Lower lobe of right lung (tissue), 1 donor: ENCODE data around the gene ZNF396. TPM values are rescaled to one million over a fixed set of nuclear protein-coding genes. Genes with fewer than 3 reads are reported as not detected.

Experiments
- total RNA-seq: library from RNA; stranded (reverse); fragmentation: NEBNext Ultra II Directional; extraction: Animal tissue kit (Norgen Biotek cat#: 25700); gene quantifications from one replicate; pipeline ENCODE4 v1.2.1, GENCODE V29; 2021
- donor health status: DM: no; HTN: yes; CAD: no; lungs with severe emphysema.

ZNF396 gene
- total RNA-seq, 1 donor from 2014 or later: 4.4 TPM

Other genes with a start within 250 kb of the ZNF396 start
- gene ZNF397, start 136.3 kb downstream of the ZNF396 start, total RNA-seq: 33.1 TPM
- gene ZSCAN30, start 87.1 kb downstream of the ZNF396 start, total RNA-seq: 18.8 TPM
- gene ZNF24, start 32.9 kb downstream of the ZNF396 start, total RNA-seq: 51.8 TPM
- gene INO80C, start 120.6 kb upstream of the ZNF396 start, total RNA-seq: 25.8 TPM
- 57.2 TPM for gene GALNT1, start 204.4 kb upstream of the ZNF396 start, total RNA-seq